Upper lobe of left lung (tissue), 4 donors: ENCODE measurements around the gene ITPKB.

Experiments
- POLR2A ChIP-seq, 4 donors: fragments of 450-650 bp; IDR thresholded peaks; one replicate each; pipeline ENCODE4 v1.5.1; 2016 to 2017; ENCODE audit warnings: antibody characterized with exemption in 4 of 4, mild to moderate bottlenecking in 2 of 4
- TF ChIP-seq, protein P1 (sequence below), 6 experiments: fragments of 450-650 bp in 4 of 6; fragments of 200-600 bp in 2 of 6; sonication (generic) in 2 of 6; IDR thresholded peaks; one replicate each; pipeline ENCODE4 v1.5.1; 2016 to 2019; ENCODE audit warnings: antibody characterized with exemption in 6 of 6

DNA sequence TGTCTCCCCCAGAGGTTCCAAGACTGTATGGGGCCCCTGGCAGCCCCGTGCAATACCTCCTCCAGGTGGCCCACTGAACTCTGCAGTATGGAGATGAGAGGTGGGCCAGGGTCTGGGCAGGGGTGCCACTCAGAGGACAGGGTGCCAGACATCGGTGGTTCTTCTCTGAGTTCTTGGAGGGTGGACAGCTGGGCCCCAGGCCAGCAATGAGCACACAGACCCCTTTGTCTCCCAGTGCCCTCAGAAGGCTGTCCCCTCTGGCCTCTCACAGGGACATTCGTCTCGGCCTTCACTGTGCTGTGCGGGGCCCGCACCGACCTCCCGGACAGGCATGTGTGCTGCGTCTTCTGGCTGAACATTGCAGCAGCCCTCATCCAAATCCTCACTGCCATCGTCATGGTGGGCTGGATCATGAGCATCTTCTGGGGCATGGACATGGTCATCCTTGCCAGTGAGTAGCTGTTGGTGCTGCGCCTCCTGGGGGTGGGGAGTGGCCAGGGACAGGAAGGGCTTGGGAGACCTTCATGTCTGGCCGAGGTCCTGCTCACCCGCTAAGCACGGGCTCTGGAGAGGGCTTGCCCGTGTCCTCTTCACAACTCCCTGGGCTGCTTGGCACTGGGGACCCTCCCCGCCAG is 142.4 kb downstream of the ITPKB start:
- TF ChIP-seq, protein P1, sequence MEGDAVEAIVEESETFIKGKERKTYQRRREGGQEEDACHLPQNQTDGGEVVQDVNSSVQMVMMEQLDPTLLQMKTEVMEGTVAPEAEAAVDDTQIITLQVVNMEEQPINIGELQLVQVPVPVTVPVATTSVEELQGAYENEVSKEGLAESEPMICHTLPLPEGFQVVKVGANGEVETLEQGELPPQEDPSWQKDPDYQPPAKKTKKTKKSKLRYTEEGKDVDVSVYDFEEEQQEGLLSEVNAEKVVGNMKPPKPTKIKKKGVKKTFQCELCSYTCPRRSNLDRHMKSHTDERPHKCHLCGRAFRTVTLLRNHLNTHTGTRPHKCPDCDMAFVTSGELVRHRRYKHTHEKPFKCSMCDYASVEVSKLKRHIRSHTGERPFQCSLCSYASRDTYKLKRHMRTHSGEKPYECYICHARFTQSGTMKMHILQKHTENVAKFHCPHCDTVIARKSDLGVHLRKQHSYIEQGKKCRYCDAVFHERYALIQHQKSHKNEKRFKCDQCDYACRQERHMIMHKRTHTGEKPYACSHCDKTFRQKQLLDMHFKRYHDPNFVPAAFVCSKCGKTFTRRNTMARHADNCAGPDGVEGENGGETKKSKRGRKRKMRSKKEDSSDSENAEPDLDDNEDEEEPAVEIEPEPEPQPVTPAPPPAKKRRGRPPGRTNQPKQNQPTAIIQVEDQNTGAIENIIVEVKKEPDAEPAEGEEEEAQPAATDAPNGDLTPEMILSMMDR (IDR thresholded peaks at IDR 0.05) = no peak
- no peak for TF ChIP-seq POLR2A (IDR thresholded peaks at IDR 0.05)
